ENCODE data around the gene B4GALT2. TPM values are rescaled to one million over a fixed set of nuclear protein-coding genes. Genes with fewer than 3 reads are reported as not detected.

Gene B4GALT2
- total and polyA plus RNA-seq, 10 of the 15 experiments (the other 5 are each of a cell fraction or from before 2014, with no cell fraction given): 0.98 to 61.0 (median 23.4) TPM

DNA sequence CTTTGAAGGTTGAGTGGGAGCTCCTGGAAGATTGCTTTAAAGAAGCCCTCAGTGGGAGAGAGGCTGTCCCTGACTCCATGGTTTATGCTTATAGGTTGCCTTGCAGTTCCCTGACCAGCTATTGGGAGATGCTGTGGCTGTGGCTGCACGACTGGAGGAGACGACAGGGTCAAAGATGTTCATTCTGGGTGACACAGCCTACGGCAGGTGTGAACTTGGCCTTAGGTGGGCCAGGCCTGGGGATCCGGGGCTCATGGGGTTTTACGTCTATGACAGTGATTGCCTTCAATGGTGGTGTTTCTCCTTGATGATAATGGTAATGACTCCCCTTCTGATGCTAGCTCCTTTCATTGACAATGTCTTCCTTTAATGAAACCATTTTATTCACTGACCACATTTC is 8.5 kb upstream of the B4GALT2 start:
- CTCF ChIA-PET: interaction anchor here (0.9 to 2.0 kb wide), 4 partner anchors 23 to 66 kb away, joined by 3 to 6 read pairs (median 4); no protein-coding TSS in a partner anchor

More for the DNA sequence above, 8.5 kb upstream of the B4GALT2 start:
- TF ChIP-seq, protein P1, sequence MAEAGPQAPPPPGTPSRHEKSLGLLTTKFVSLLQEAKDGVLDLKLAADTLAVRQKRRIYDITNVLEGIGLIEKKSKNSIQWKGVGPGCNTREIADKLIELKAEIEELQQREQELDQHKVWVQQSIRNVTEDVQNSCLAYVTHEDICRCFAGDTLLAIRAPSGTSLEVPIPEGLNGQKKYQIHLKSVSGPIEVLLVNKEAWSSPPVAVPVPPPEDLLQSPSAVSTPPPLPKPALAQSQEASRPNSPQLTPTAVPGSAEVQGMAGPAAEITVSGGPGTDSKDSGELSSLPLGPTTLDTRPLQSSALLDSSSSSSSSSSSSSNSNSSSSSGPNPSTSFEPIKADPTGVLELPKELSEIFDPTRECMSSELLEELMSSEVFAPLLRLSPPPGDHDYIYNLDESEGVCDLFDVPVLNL (IDR thresholded peaks at IDR 0.05; ENCODE audit: low read depth, low read length): no peak
- no peak for TF ChIP-seq CBX5 (IDR thresholded peaks at IDR 0.05; ENCODE audit: low read depth)
- no peak for TF ChIP-seq MTA2 (IDR thresholded peaks at IDR 0.05; ENCODE audit: low read depth)
- TF ChIP-seq CHD4 (IDR thresholded peaks at IDR 0.05): no peak
- TF ChIP-seq, protein P2, sequence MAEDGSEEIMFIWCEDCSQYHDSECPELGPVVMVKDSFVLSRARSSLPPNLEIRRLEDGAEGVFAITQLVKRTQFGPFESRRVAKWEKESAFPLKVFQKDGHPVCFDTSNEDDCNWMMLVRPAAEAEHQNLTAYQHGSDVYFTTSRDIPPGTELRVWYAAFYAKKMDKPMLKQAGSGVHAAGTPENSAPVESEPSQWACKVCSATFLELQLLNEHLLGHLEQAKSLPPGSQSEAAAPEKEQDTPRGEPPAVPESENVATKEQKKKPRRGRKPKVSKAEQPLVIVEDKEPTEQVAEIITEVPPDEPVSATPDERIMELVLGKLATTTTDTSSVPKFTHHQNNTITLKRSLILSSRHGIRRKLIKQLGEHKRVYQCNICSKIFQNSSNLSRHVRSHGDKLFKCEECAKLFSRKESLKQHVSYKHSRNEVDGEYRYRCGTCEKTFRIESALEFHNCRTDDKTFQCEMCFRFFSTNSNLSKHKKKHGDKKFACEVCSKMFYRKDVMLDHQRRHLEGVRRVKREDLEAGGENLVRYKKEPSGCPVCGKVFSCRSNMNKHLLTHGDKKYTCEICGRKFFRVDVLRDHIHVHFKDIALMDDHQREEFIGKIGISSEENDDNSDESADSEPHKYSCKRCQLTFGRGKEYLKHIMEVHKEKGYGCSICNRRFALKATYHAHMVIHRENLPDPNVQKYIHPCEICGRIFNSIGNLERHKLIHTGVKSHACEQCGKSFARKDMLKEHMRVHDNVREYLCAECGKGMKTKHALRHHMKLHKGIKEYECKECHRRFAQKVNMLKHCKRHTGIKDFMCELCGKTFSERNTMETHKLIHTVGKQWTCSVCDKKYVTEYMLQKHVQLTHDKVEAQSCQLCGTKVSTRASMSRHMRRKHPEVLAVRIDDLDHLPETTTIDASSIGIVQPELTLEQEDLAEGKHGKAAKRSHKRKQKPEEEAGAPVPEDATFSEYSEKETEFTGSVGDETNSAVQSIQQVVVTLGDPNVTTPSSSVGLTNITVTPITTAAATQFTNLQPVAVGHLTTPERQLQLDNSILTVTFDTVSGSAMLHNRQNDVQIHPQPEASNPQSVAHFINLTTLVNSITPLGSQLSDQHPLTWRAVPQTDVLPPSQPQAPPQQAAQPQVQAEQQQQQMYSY (CRISPR knock-in tag; IDR thresholded peaks at IDR 0.05): no peak
- TF ChIP-seq RAD51 (IDR thresholded peaks at IDR 0.05): no peak
- no peak for TF ChIP-seq TCF3 (IDR thresholded peaks at IDR 0.05; ENCODE audit: borderline replicate concordance, insufficient read depth, low read depth, low read length)
- no peak for TF ChIP-seq JUND (IDR thresholded peaks at IDR 0.05; ENCODE audit: low read depth, low read length)
- TF ChIP-seq, protein P3, sequence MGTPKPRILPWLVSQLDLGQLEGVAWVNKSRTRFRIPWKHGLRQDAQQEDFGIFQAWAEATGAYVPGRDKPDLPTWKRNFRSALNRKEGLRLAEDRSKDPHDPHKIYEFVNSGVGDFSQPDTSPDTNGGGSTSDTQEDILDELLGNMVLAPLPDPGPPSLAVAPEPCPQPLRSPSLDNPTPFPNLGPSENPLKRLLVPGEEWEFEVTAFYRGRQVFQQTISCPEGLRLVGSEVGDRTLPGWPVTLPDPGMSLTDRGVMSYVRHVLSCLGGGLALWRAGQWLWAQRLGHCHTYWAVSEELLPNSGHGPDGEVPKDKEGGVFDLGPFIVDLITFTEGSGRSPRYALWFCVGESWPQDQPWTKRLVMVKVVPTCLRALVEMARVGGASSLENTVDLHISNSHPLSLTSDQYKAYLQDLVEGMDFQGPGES (IDR thresholded peaks at IDR 0.05): no peak
- TF ChIP-seq RCOR1 (conservative IDR thresholded peaks at IDR 0.05; ENCODE audit: low read depth, low read length): no peak
- Histone ChIP-seq H4K20me1 (ENCODE audit: control insufficient read depth, insufficient read depth) (no peaks in the 10 kb centered on the region), H2AFZ (ENCODE audit: control insufficient read depth, low read depth, low read length) (no peak overlapping the region; the same call in 1 of the 2 replicates), H3K79me2 (ENCODE audit: control insufficient read depth, insufficient read depth, low read length) (peaks cover 24% of the 10 kb centered on the region), H3K27me3 (replicated peaks in 1 of 2; ENCODE audit: control insufficient read depth in 2 of 2, insufficient read depth in 2 of 2, low read length in 1 of 2) (no peaks in the 10 kb centered on the region), H3K9me3 (replicated peaks; ENCODE audit: control insufficient read depth, insufficient read depth, low read length) (no peaks in the 10 kb centered on the region), H3K4me2 (ENCODE audit: control insufficient read depth, insufficient read depth) (peak overlapping the region; percentile 93), H3K36me3 (ENCODE audit: control insufficient read depth in 2 of 2, insufficient read depth in 2 of 2, low read length in 1 of 2) (peaks cover 8 to 11% of the 10 kb centered on the region in 2 experiments; a peak in 3 of 4 replicates), H3K4me1 (ENCODE audit: control insufficient read depth, insufficient read depth, low read length) (peaks cover 18% of the 10 kb centered on the region), H3K9ac (ENCODE audit: control insufficient read depth, insufficient read depth, low read length) (peak overlapping the region; percentile 89), H3K4me3 (peak overlapping the region; percentile 98), H3K27ac (ENCODE audit: control insufficient read depth, insufficient read depth) (peak overlapping the region; percentile 60)
- in situ Hi-C loops (cut with MboI): no loop called here
- FAIRE-seq (no peak), ATAC-seq (no peak), DNase-seq (ENCODE audit: low read depth, low spot score) (no peak)
- no TSS peak for BruUV-seq (replicated peaks)
- intact Hi-C loops (cut with micrococcal nuclease; ENCODE audit: unreplicated experiment): no loop called here
- SMC1A ChIA-PET (ENCODE audit: uncharacterized antibody, unreplicated experiment): no interaction called here
- 15% methylated on average over 5 of the region's 5 CpGs for whole genome bisulfite sequencing (ENCODE audit: insufficient coverage, insufficient replicate concordance, low lambda C conversion rate, missing lambda C conversion rate)
- RAD21 ChIA-PET (ENCODE audit: unreplicated experiment): interaction anchor here (2.6 kb wide), 1 partner anchor 207 kb away, joined by 6 read pairs; no protein-coding TSS in a partner anchor
- POLR2A ChIA-PET: interaction anchor here (1.0 kb wide), 1 partner anchor 23 kb away, joined by 3 read pairs; the partner anchor contains the start of gene IPO13

Measured in GM12878 (cell line).